GM20000 (cell line): ENCODE measurements around the gene DNPEP.

Source experiments
- DNase-seq: peaks from one replicate; pipeline ENCODE4 v3.0.0; 2012; ENCODE audit warnings: low spot score
- TF ChIP-seq, protein P1 (sequence below): IDR thresholded peaks from 2 replicates; pipeline ENCODE4 v1.5.1; 2012; ENCODE audit warnings: mild to moderate bottlenecking, control low read depth; ENCODE audit errors: extremely low read depth, missing control alignments

DNPEP gene

DNA sequence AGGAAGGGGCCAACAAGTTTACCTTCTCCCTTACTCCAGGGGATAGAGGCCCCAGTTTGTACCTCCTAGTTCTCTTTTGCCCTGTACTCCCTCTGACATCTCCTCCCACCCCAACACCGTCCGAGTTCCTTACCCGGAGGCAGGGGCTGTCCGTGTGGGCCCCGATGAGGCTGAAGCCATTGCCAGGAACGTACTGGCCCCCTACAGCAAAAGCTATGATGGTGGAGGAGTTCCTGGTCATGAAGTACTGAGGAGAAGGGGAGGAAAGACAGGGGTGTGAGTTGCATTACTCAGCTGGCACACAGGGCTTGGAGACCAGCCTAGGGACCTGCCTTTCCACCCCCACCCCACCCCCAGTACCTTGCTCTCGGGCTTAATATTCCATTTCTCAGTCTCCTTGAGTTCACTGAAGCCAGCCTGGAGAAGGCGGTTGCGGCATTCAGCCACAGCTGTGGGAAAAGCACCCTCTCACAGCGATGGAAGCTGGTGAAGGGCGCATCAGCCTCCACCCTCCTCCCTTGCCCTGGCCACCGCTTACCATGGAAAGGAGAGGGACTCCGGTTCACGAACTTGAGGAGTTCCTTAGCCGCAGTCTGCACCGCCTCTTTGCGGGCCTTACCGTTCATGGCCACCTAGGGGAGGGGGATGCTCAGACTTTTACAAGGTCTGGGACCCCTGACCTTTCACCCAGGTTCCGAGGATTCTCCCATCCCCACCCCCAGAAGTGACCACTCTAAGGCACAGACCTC lies 1.0 kb downstream of the DNPEP start:
- no peak for DNase-seq
- TF ChIP-seq, protein P1, sequence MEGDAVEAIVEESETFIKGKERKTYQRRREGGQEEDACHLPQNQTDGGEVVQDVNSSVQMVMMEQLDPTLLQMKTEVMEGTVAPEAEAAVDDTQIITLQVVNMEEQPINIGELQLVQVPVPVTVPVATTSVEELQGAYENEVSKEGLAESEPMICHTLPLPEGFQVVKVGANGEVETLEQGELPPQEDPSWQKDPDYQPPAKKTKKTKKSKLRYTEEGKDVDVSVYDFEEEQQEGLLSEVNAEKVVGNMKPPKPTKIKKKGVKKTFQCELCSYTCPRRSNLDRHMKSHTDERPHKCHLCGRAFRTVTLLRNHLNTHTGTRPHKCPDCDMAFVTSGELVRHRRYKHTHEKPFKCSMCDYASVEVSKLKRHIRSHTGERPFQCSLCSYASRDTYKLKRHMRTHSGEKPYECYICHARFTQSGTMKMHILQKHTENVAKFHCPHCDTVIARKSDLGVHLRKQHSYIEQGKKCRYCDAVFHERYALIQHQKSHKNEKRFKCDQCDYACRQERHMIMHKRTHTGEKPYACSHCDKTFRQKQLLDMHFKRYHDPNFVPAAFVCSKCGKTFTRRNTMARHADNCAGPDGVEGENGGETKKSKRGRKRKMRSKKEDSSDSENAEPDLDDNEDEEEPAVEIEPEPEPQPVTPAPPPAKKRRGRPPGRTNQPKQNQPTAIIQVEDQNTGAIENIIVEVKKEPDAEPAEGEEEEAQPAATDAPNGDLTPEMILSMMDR: no peak

DNA sequence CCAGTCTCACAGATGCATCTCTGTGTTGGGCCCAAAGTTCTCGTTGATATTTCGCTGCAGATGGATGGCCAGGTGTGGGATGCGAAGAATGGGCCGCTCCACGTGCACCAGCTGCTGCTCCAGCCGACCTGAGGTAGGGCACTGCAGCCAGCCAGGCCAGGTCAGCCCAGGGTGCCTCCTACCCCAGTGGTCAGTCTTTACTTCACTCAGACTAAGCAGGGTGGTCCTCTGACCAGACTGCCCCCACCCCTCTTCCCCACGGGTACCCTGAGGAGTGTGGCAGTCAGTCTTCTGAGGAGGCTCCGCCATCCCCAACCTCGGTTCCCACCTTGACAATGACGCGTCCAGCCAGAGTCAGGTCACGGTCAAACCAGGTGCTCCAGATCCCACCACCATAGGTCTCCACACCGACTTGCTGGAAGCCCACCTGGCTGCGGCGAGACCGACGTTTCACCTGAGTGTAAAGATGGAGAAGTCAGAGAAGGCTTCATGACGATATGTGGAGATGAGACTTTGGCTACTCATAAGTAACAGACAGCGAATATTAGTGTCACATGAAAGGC lies 1.7 kb downstream of the DNPEP start:
- DNase-seq: no peak
- TF ChIP-seq, protein P1: no peak

DNA sequence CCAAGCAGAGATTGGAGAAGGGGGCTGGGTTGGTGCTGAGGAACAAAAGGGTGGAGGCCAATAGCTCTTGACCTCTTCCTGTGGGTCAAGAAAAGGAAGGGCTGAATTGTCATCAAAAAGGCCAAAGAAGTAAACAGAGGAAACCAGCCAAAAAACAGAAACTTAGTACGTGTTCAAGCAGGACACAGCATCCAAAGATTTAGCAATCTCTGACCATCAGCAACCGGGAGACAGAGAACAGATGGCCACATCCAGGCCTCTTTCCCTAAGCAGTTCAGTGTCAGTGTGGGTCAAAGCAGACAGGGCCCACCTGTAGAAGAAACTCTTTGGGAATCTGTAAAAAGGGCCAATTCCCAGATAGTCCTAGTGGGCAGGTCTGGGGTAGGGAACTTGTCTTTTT lies 2.9 kb downstream of the DNPEP start:
- DNase-seq: no peak
- TF ChIP-seq, protein P1: no peak

DNA sequence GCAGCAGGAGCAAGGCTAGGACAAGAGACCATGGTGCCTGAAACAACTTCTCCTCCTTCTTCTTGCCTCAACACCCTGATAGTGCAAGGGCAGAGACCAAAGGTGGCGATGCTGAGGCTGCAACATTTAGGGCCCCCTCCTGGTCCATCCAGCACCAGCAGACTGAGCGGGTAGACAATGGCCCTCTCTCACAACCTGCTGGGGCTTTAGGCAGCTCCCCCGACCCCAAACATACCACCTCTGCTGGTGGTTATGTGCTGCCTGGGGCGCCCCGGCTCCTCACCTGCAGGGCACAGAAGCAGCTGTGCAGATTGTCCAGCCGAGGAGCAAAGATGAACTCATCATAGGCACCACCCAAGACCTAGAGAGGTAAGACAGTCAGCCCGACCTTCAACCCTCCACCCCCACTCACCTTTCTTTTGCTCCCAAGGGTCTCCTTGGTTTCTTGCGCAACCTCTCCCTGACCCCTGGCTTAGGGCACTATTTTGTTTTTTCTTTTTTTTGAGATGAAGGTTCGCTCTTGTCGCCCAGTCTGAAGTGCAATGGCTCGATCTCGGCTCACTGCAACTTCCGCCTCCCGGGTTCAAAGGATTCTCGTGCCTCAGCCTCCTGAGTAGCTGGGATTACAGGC lies 3.5 kb downstream of the DNPEP start:
- no peak for DNase-seq
- TF ChIP-seq, protein P1: no peak

DNA sequence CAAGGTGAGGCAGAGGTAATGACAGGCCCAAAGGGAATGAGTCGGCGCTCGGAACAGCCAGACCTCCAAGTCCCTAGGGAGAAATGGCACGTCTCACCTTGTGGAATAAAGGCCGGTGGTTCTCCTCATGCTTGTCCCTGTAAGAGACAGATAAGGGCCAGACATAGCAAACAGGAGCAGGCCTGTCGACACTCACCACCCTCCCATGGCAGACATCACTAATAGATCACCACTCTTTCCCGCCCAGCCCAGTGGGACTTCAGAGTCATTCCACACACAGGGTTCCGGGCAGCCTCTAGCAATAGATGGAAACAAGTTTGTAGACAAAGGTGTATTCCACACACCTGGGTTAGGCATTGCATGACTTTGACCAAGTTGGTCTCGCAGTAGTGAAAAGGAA lies 6.3 kb downstream of the DNPEP start:
- TF ChIP-seq, protein P1: no peak
- no peak for DNase-seq

DNA sequence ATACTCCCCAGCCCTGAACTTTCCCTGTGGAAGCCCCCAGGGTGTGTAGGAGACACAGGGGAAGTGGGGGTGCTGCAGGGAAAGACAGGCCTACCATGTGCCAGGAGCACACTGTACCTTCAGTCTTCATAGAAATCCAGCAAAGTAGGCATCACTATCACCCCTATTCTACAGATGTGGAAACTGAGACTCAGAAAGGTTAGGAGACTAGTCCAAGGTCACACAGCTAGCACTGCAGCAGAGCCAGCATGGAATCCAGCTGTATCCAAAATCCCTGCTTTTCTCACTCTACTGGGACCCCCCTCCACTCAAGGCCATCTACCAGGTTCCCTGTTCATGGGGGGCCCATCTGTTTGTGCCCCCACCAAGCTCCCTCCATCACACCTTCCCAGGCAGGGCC lies 6.8 kb downstream of the DNPEP start:
- TF ChIP-seq, protein P1: no peak
- DNase-seq: no peak

DNA sequence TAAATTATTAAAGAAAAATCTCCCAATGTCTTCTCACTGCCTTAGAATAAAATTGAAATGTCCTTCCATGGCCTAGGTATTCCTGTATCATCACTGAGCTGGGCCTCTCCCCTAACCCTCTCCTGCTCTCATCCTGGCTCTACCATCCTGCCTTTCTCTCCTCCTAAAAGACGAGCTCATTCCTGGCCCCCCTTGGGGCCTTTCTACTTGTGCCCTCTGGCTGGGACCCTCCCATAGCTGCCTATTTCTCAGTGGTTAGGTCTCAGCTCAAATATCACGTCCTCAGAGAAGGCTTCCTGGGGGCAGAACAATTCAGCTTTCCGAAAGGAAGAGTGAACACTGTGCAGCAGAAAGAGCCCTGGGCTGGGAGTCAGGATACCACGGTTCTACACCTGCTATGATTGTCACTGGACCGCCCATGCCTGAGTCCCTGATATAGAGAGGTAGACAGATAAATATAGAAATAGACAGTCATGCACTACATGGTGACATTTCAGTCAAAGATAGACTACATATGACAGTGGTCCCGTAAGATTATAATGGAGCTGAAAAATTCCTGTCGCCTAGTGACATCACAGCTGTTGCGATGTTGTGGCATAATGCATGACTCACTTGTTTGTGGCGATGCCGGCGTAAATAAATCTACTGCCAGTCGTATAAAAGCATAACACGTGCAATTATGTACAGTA lies 9.4 kb downstream of the DNPEP start:
- DNase-seq: no peak

More for the DNA sequence above, 9.4 kb downstream of the DNPEP start:
- TF ChIP-seq, protein P1: no peak
